Mucosa of descending colon (tissue), 3 donors: ENCODE measurements around the gene DOK6. TPM values are rescaled to one million over a fixed set of nuclear protein-coding genes. Genes with fewer than 3 reads are reported as not detected.

Experiments
- ATAC-seq: fragments of 200-7000 bp; cut with Tn5 transposase; one replicate; pipeline ENCODE4 v1.9.1; 2020; ENCODE audit warnings: mild to moderate bottlenecking, moderate library complexity
- DNase-seq, 3 donors: peaks; one replicate each; pipeline ENCODE4 v3.0.0-alpha.2; 2020
- H3K36me3 ChIP-seq: fragments of 200-600 bp; one replicate; pipeline ENCODE4 v1.8.0; 2021; ENCODE audit warnings: low read depth, mild to moderate bottlenecking
- H3K4me1 ChIP-seq: fragments of 200-600 bp; one replicate; pipeline ENCODE4 v1.8.0; 2021; ENCODE audit warnings: low read depth, mild to moderate bottlenecking
- H3K4me3 ChIP-seq: fragments of 200-600 bp; one replicate; pipeline ENCODE4 v1.8.0; 2021; ENCODE audit warnings: mild to moderate bottlenecking
- H3K9me3 ChIP-seq: fragments of 200-600 bp; one replicate; pipeline ENCODE4 v1.8.0; 2021; ENCODE audit warnings: mild to moderate bottlenecking
- intact Hi-C, 2 donors: fragments of 100-400 bp; cut with DNase I in 1 of 2; cut with micrococcal nuclease in 1 of 2; formaldehyde crosslinking; loops; one replicate each; pipeline versions ENCODE4 v1.11.0 to v1.11.1; 2022; cut with DNase I, micrococcal nuclease
- total RNA-seq, 3 donors: library from RNA; stranded (reverse); fragmentation: NEBNext Ultra II Directional in 2 of 3; extraction: Animal tissue kit (Norgen Biotek cat#: 25700) in 2 of 3; gene quantifications; one replicate each; pipeline versions ENCODE4 v1.2.1 to v1.2.4, GENCODE V29; 2021 to 2023
- TF ChIP-seq, protein P1 (sequence below): fragments of 200-600 bp; IDR thresholded peaks from one replicate; pipeline ENCODE4 v1.8.0; 2022; ENCODE audit warnings: antibody characterized with exemption, mild to moderate bottlenecking
- donor health status: DM: no; HTN: no; CAD: no; lungs with moderate emphysema.
- donor health status: DM: no; HTN: no; CAD: no.
- donor health status: DM: no; HTN: yes; CAD: no.

DOK6 gene
- total RNA-seq, 3 donors from 2014 or later: 0.12 to 2.2 (median 0.72) TPM

DNA sequence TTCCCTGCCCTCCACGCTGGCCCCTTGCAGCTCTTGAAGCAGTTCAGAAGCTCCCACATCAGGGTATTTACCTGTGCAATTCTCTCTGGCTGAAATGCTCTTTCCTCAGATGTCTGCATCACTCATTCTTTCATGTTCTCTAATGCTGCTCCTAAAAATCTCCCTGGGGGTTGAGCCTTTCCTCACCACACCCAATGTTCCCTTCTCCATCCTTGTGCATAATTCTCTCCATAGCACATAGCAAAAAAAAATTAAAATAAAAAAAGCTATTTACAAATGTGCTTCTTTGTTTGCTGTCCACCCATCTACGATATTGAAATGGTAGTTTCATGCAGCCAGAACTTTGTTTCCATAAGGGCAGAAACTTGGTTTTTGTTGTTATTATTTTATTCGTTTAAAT, 155.5 kb downstream of the DOK6 start:
- no peaks in the 10 kb centered on the region for H3K9me3 ChIP-seq
- no peak for ATAC-seq
- H3K36me3 ChIP-seq: no peaks in the 10 kb centered on the region
- no peak overlapping the region for H3K4me3 ChIP-seq
- TF ChIP-seq, protein P1, sequence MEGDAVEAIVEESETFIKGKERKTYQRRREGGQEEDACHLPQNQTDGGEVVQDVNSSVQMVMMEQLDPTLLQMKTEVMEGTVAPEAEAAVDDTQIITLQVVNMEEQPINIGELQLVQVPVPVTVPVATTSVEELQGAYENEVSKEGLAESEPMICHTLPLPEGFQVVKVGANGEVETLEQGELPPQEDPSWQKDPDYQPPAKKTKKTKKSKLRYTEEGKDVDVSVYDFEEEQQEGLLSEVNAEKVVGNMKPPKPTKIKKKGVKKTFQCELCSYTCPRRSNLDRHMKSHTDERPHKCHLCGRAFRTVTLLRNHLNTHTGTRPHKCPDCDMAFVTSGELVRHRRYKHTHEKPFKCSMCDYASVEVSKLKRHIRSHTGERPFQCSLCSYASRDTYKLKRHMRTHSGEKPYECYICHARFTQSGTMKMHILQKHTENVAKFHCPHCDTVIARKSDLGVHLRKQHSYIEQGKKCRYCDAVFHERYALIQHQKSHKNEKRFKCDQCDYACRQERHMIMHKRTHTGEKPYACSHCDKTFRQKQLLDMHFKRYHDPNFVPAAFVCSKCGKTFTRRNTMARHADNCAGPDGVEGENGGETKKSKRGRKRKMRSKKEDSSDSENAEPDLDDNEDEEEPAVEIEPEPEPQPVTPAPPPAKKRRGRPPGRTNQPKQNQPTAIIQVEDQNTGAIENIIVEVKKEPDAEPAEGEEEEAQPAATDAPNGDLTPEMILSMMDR: no peak
- no peaks in the 10 kb centered on the region for H3K4me1 ChIP-seq
- no peak for DNase-seq
- intact Hi-C loops: no loop called here

DNA sequence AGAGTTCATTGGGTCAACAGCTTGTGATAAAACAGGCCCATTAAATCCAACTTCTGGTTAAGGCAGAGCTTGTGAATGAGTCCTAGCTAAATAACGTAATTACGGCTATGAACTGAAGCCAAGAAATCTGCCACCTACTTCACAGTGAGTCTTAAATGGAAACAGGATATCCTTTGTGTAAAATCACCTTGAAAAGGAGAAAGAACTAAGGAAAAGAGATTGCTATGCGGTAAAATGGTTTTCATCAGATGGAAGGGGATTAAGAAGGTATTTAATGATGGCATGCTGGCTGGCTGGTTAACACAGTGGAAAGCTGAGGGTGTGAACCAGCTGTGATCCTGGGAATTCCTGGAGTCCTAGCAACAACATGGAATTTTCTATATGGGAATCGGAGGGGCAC, 156.6 kb downstream of the DOK6 start:
- no peak overlapping the region for H3K4me3 ChIP-seq
- H3K9me3 ChIP-seq: no peaks in the 10 kb centered on the region
- H3K4me1 ChIP-seq: no peaks in the 10 kb centered on the region
- H3K36me3 ChIP-seq: no peaks in the 10 kb centered on the region
- ATAC-seq: no peak
- DNase-seq: no peak
- TF ChIP-seq, protein P1: no peak
- intact Hi-C loops: no loop called here

- H3K4me1 ChIP-seq: no peaks in the 10 kb centered on the region
- H3K4me3 ChIP-seq: no peak overlapping the region
- intact Hi-C loops: no loop called here
- H3K9me3 ChIP-seq: no peaks in the 10 kb centered on the region
- ATAC-seq: no peak
- no peak for DNase-seq
- no peaks in the 10 kb centered on the region for H3K36me3 ChIP-seq
- TF ChIP-seq, protein P1: no peak
Measured at GRCh38 chr18:69558052-69558451, 157.4 kb downstream of the DOK6 start.

DNA sequence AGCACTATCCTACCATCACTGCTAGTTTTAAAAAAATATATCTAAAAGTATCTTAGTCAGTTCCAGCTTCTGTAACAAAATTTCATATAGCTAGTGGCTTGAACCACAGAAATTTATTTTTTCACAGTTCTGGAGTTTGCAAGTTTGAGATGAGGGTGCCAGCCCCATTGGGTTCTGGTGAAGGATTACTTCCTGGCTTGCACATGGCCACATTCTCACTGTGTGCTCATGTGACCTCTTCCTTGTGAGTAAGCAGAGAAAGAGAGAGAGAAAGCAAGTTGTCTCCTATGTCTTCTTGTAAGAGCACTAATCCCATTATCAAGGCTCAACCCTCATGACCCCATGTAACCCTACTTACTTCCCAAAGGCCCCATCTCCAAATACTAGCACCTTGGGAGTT, 158.9 kb downstream of the DOK6 start:
- H3K4me1 ChIP-seq: no peaks in the 10 kb centered on the region
- DNase-seq (no peak), ATAC-seq (no peak)
- H3K9me3 ChIP-seq: no peaks in the 10 kb centered on the region
- no peaks in the 10 kb centered on the region for H3K36me3 ChIP-seq
- H3K4me3 ChIP-seq: no peak overlapping the region
- intact Hi-C loops: no loop called here
- TF ChIP-seq, protein P1: no peak

GRCh38 chr18:69564602-69565001, 163.9 kb downstream of the DOK6 start:
- TF ChIP-seq, protein P1: no peak
- H3K36me3 ChIP-seq: no peaks in the 10 kb centered on the region
- DNase-seq (no peak), ATAC-seq (no peak)
- no peaks in the 10 kb centered on the region for H3K4me1 ChIP-seq
- H3K9me3 ChIP-seq: peaks cover 9% of the 10 kb centered on the region
- H3K4me3 ChIP-seq: no peak overlapping the region
- intact Hi-C loops: no loop called here

DNA sequence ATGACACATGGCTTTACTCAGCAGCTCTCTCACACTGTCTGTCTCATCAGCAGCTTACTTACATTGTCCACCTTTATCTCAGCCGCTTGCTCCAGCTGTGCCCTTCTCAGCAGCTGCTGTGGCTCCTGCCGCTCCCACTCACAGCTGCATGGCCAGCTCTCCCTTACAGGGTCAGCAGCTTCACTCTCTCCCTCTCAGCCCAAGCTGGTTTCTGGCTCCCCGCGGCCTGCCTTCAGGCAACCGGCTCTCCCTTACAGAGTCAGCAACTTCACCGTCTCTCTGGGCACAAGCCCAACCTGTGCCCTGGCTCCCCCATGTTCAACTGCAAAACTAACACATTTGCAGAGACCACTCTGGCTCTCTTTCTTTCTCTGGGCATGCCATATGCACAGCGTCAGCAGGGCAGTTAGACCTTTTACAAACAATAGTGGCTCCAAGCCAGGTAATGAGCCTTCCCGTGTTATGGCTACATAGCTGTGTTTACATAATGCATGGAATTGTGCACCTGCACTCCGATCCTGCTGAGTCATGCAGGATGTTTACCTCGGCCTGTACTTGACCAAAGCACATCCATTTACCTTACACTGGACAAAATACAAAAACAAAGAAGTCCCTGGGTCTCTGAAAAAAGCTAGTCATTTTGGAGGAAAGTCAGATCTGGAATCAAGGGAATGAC, 167.3 kb downstream of the DOK6 start:
- Histone ChIP-seq H3K9me3 (peaks cover 9% of the 10 kb centered on the region), H3K4me3 (no peak overlapping the region), H3K36me3 (no peaks in the 10 kb centered on the region), H3K4me1 (no peaks in the 10 kb centered on the region)
- TF ChIP-seq, protein P1: no peak
- intact Hi-C loops: no loop called here
- DNase-seq: no peak
- no peak for ATAC-seq
